ENCODE measurements around the gene TBC1D12. TPM values are rescaled to one million over a fixed set of nuclear protein-coding genes. Genes with fewer than 3 reads are reported as not detected.

TBC1D12 gene
- total RNA-seq, 1 donor from 2014 or later: 8.2 TPM

GRCh38 chr10:94424714-94425337 lies 22.5 kb downstream of the TBC1D12 start:
- TF ChIP-seq, protein P1, sequence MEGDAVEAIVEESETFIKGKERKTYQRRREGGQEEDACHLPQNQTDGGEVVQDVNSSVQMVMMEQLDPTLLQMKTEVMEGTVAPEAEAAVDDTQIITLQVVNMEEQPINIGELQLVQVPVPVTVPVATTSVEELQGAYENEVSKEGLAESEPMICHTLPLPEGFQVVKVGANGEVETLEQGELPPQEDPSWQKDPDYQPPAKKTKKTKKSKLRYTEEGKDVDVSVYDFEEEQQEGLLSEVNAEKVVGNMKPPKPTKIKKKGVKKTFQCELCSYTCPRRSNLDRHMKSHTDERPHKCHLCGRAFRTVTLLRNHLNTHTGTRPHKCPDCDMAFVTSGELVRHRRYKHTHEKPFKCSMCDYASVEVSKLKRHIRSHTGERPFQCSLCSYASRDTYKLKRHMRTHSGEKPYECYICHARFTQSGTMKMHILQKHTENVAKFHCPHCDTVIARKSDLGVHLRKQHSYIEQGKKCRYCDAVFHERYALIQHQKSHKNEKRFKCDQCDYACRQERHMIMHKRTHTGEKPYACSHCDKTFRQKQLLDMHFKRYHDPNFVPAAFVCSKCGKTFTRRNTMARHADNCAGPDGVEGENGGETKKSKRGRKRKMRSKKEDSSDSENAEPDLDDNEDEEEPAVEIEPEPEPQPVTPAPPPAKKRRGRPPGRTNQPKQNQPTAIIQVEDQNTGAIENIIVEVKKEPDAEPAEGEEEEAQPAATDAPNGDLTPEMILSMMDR (conservative IDR thresholded peaks at IDR 0.05): no peak
- no peak for DNase-seq (ENCODE audit: low read depth, low spot score)
- Mint-ChIP-seq H3K36me3 (ENCODE audit: low read depth) (peaks cover 9% of the 10 kb centered on the region), H3K27me3 (ENCODE audit: low read depth) (no peaks in the 10 kb centered on the region), H3K4me1 (no peaks in the 10 kb centered on the region), H3K4me3 (no peak overlapping the region), H3K9me3 (peaks cover 6% of the 10 kb centered on the region), H3K27ac (ENCODE audit: unreplicated experiment) (no peak overlapping the region)

DNA sequence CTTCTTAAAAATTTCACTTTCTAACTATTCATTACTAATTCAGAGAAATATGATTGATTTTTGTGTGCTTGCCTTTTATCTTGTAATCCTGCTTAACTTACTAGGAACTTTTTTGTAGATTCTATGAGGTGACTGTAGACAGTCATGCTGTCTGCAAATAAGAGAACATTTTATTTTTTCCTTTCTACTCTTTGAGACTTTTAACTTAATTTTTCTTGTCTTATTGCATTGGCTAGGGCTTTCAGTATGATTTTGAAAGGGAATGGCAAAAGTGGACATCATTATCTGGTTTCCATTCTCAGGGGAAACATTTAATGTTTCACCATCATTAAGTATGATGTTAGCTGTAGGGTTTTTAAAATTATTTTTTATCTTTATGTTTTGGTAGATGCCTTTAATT lies 23.6 kb downstream of the TBC1D12 start:
- Mint-ChIP-seq H3K36me3 (ENCODE audit: low read depth) (peaks cover 9% of the 10 kb centered on the region), H3K9me3 (peaks cover 6% of the 10 kb centered on the region), H3K27ac (ENCODE audit: unreplicated experiment) (no peak overlapping the region), H3K27me3 (ENCODE audit: low read depth) (no peaks in the 10 kb centered on the region), H3K4me3 (no peak overlapping the region), H3K4me1 (no peaks in the 10 kb centered on the region)
- no peak for DNase-seq (ENCODE audit: low read depth, low spot score)
- TF ChIP-seq, protein P1 (conservative IDR thresholded peaks at IDR 0.05): no peak

GRCh38 chr10:94427166-94427565 lies 24.8 kb downstream of the TBC1D12 start:
- H3K27ac Mint-ChIP-seq (ENCODE audit: unreplicated experiment): no peak overlapping the region
- peaks cover 6% of the 10 kb centered on the region for H3K9me3 Mint-ChIP-seq
- H3K4me3 Mint-ChIP-seq: no peak overlapping the region
- H3K27me3 Mint-ChIP-seq (ENCODE audit: low read depth): no peaks in the 10 kb centered on the region
- TF ChIP-seq, protein P1 (conservative IDR thresholded peaks at IDR 0.05): no peak
- H3K4me1 Mint-ChIP-seq: no peaks in the 10 kb centered on the region
- no peak for DNase-seq (ENCODE audit: low read depth, low spot score)
- peaks cover 9% of the 10 kb centered on the region for H3K36me3 Mint-ChIP-seq (ENCODE audit: low read depth)

GRCh38 chr10:94428766-94429707 lies 26.7 kb downstream of the TBC1D12 start:
- DNase-seq (ENCODE audit: low read depth, low spot score): no peak
- Mint-ChIP-seq H3K27ac (ENCODE audit: unreplicated experiment) (no peak overlapping the region), H3K9me3 (peaks cover 6% of the 10 kb centered on the region), H3K4me3 (no peak overlapping the region), H3K27me3 (ENCODE audit: low read depth) (no peaks in the 10 kb centered on the region), H3K36me3 (ENCODE audit: low read depth) (peaks cover 9% of the 10 kb centered on the region), H3K4me1 (no peaks in the 10 kb centered on the region)
- TF ChIP-seq, protein P1 (conservative IDR thresholded peaks at IDR 0.05): no peak

DNA sequence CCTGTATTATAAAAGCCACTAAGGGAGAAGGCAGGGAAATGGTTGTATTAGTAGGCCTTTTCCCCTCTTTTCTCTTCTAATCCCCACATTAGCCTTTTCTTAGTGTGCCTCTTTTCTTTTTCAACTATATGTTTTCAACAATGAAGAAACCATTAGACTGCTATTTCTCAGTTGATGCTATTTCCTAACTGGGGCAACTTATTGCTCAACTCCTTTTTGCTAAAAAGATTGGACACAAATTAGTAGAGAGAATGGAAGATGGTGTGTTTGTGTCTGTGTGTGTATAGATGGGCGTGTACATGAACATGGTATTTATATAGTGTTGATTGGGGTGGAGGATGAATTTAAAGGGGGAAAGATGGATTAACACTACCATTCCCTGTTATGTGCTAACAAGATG lies 28.4 kb downstream of the TBC1D12 start:
- H3K27me3 Mint-ChIP-seq (ENCODE audit: low read depth): no peaks in the 10 kb centered on the region
- no peak for DNase-seq (ENCODE audit: low read depth, low spot score)
- TF ChIP-seq, protein P1 (conservative IDR thresholded peaks at IDR 0.05): no peak
- no peaks in the 10 kb centered on the region for H3K4me1 Mint-ChIP-seq
- no peak overlapping the region for H3K27ac Mint-ChIP-seq (ENCODE audit: unreplicated experiment)
- H3K36me3 Mint-ChIP-seq (ENCODE audit: low read depth): no peaks in the 10 kb centered on the region
- no peak overlapping the region for H3K4me3 Mint-ChIP-seq
- H3K9me3 Mint-ChIP-seq: no peaks in the 10 kb centered on the region

Data from neural crest cell (in vitro differentiated cells).